Measurements from ENCODE around the gene ZNF618.

Gene ZNF618

DNA sequence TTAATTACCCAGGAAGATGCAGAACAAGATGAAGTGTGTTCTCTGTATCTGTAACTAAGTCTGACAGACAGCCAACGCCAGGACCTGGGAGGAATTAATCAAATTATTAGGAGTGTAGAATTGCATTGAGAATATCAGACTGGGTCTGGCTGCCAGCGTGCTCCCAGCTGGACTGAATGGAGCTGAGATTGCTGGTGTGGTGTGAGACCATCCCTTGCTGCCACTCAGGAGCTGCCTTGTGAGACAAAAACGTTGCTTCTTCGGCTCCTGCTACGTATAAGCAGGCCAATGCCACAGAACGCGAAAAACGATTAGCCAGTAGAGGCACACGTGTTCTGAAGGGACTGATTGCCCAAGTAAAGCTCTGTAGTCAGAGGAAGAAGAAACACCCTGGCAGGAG lies 135.2 kb downstream of the ZNF618 start:
- H3K27ac ChIP-seq, result no peak overlapping the region
- H3K4me3 ChIP-seq (ENCODE audit: low read depth, low read length), result no peak overlapping the region
- peaks cover 18% of the 10 kb centered on the region for H3K36me3 ChIP-seq (replicated peaks)
- DNase-seq, result no peak
- H3K27me3 ChIP-seq (replicated peaks), result no peaks in the 10 kb centered on the region
- TF ChIP-seq, protein P1, sequence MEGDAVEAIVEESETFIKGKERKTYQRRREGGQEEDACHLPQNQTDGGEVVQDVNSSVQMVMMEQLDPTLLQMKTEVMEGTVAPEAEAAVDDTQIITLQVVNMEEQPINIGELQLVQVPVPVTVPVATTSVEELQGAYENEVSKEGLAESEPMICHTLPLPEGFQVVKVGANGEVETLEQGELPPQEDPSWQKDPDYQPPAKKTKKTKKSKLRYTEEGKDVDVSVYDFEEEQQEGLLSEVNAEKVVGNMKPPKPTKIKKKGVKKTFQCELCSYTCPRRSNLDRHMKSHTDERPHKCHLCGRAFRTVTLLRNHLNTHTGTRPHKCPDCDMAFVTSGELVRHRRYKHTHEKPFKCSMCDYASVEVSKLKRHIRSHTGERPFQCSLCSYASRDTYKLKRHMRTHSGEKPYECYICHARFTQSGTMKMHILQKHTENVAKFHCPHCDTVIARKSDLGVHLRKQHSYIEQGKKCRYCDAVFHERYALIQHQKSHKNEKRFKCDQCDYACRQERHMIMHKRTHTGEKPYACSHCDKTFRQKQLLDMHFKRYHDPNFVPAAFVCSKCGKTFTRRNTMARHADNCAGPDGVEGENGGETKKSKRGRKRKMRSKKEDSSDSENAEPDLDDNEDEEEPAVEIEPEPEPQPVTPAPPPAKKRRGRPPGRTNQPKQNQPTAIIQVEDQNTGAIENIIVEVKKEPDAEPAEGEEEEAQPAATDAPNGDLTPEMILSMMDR (IDR thresholded peaks at IDR 0.05; ENCODE audit: low read depth, low read length, missing control alignments), result no peak
- in situ Hi-C loops (cut with HindIII; ENCODE audit: low pct_ligation_motif_present, low sequenced_read_pairs), result no loop called here

DNA sequence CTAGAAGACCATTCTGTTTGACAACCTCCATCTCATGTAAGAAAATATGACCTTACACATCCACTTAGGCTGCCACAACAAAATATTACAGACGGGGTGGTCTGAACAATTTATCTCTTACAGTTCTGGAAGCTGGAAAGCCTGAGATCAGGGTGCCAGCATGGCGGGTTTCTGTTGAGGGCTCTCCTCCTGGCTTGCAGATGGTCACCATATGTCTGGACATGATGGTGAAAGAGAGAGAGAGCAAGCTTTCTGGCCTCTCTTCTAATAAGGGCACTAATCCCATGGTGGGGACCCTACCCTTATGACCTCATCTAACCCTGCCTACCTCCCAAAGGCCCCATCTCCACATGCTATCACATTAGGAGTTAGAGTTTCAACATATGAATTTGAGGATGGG lies 136.0 kb downstream of the ZNF618 start:
- DNase-seq, result no peak
- Histone ChIP-seq H3K4me3 (ENCODE audit: low read depth, low read length) (no peak overlapping the region), H3K27me3 (replicated peaks) (no peaks in the 10 kb centered on the region), H3K27ac (no peak overlapping the region), H3K36me3 (replicated peaks) (peaks cover 19% of the 10 kb centered on the region)
- in situ Hi-C loops (cut with HindIII; ENCODE audit: low pct_ligation_motif_present, low sequenced_read_pairs), result no loop called here
- TF ChIP-seq, protein P1 (IDR thresholded peaks at IDR 0.05; ENCODE audit: low read depth, low read length, missing control alignments), result no peak

DNA sequence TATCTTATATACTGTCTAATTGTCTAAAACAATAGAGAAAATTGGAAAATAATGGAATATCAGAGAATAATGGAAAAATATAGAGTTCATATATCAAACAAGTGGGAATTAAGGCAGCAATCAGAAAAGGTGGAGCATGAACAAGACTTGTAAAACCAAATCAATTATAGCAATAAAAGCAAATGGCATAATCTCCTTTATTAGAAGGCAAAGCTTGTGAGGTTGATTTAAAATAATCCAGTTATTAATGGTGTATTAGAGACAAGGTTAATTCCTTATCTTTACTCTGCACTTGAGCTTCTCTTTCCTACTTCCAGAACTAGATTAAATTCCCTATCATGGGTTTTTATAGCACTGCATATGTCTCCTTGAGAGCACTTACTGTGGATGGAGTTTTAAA lies 137.9 kb downstream of the ZNF618 start:
- Histone ChIP-seq H3K4me3 (ENCODE audit: low read depth, low read length) (no peak overlapping the region), H3K27ac (no peak overlapping the region), H3K36me3 (replicated peaks) (peaks cover 14% of the 10 kb centered on the region), H3K27me3 (replicated peaks) (no peaks in the 10 kb centered on the region)
- in situ Hi-C loops (cut with HindIII; ENCODE audit: low pct_ligation_motif_present, low sequenced_read_pairs), result no loop called here
- TF ChIP-seq, protein P1 (IDR thresholded peaks at IDR 0.05; ENCODE audit: low read depth, low read length, missing control alignments), result no peak
- no peak for DNase-seq

DNA sequence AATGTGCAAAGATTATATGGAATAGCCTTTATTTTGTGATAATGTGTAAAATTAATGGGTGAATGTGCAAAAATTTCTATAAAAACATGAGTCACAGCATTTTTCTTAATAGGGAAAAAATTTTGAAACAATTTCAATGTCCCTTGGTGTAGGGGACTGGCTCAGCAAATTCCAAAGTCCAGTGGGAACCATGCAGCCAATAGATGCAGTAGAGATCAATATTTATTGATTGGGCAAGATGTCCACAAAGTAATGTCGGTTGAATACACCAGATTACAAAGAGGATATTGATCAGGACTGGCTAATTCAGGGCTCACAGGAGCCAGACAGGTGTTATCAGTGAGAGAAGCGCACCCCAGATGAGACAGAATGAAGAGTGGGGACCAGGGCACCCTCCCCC lies 139.5 kb downstream of the ZNF618 start:
- DNase-seq, result no peak
- in situ Hi-C loops (cut with HindIII; ENCODE audit: low pct_ligation_motif_present, low sequenced_read_pairs), result no loop called here
- no peak overlapping the region for H3K4me3 ChIP-seq (ENCODE audit: low read depth, low read length)

DNA sequence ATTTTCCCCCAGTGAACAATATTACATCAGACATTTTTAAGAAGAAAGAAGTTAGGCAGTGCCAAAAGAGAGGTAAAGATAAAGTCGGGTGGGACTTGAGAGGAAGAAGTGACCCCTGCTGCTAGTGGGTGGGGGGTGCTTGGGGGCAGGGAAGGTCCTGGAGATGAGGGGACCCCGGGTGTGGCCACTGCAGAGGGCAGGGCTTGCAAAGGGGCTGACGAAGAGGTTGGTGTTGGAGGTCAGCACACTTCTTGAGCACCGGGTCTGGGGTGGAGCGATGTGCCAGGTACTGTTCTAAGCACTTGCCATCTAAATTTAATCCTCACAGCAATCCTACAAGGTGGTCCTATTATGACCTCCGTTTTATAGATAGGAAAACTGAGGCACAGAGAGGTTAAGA lies 140.0 kb downstream of the ZNF618 start:
- in situ Hi-C loops (cut with HindIII; ENCODE audit: low pct_ligation_motif_present, low sequenced_read_pairs), result no loop called here
- Histone ChIP-seq H3K27me3 (replicated peaks) (no peaks in the 10 kb centered on the region), H3K27ac (no peak overlapping the region), H3K36me3 (replicated peaks) (peaks cover 17% of the 10 kb centered on the region), H3K4me3 (ENCODE audit: low read depth, low read length) (no peak overlapping the region)
- no peak for DNase-seq
- TF ChIP-seq, protein P1 (IDR thresholded peaks at IDR 0.05; ENCODE audit: low read depth, low read length, missing control alignments), result no peak

More for the DNA sequence above, 139.5 kb downstream of the ZNF618 start:
- peaks cover 17% of the 10 kb centered on the region for H3K36me3 ChIP-seq (replicated peaks)
- H3K27me3 ChIP-seq (replicated peaks), result no peaks in the 10 kb centered on the region
- no peak overlapping the region for H3K27ac ChIP-seq
- TF ChIP-seq, protein P1 (IDR thresholded peaks at IDR 0.05; ENCODE audit: low read depth, low read length, missing control alignments), result no peak

DNA sequence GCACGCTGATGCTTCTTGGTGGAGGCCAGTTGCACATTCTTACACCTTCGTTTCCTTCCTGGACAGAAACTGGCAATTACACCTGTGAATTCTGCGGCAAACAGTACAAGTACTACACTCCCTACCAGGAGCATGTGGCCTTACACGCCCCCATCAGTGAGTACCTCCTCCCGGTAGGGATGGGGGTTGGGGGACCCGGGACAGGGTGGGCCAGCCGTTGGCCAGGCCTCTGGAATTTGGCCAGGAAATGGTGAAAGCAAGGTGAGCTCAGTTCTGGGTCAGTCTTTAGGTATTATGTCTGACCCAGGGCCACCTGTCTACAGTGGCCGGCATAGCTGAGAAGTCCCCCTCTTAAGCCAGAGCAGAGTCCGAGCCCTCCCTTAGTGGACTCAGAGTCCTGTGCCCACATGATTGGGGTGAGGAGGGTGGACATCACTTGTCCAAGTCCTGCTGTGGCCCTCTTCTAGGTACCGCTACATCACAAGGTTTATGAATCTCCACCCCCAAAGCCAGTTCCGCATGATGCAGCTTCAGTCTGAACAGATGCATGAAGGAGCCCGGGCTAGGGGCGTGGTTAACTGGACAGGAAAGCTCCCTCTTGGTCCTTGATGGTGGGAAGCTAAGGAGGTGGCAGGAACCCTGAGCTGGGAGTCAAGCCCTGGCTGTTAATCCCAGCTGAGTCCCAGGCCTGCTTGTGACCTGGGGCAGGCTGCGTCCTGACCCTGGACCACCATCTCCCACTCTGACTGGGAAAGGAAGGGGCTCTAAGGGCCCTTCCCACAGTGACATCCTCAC lies 140.7 kb downstream of the ZNF618 start:
- in situ Hi-C loops (cut with HindIII; ENCODE audit: low pct_ligation_motif_present, low sequenced_read_pairs), result no loop called here
- H3K27me3 ChIP-seq (replicated peaks), result no peaks in the 10 kb centered on the region
- no peak for DNase-seq
- H3K36me3 ChIP-seq (replicated peaks), result peaks cover 14% of the 10 kb centered on the region
- no peak overlapping the region for H3K27ac ChIP-seq
- H3K4me3 ChIP-seq (ENCODE audit: low read depth, low read length), result no peak overlapping the region
- TF ChIP-seq, protein P1 (IDR thresholded peaks at IDR 0.05; ENCODE audit: low read depth, low read length, missing control alignments), result no peak
